HUES6 (cell line): ENCODE data around the gene LSG1.
A peak's percentile ranks its signal among the peaks of the same experiment; 100 is the strongest.

Experiments used
- H3K27ac ChIP-seq: 2 replicates; pipeline ENCODE4 v1.7.0; 2013; ENCODE audit warnings: low read depth, mild to moderate bottlenecking, low read length, inconsistent platforms
- H3K27me3 ChIP-seq: 2 replicates; pipeline ENCODE4 v1.6.1; 2013; ENCODE audit warnings: low read length; ENCODE audit not compliant: control insufficient read depth, insufficient read depth
- H3K36me3 ChIP-seq: 2 replicates; pipeline ENCODE4 v1.6.1; 2013; ENCODE audit warnings: low read length; ENCODE audit not compliant: control insufficient read depth, insufficient read depth
- H3K4me1 ChIP-seq: 2 replicates; pipeline ENCODE4 v1.6.1; 2013; ENCODE audit warnings: low read length; ENCODE audit not compliant: control insufficient read depth, insufficient read depth
- H3K4me3 ChIP-seq: 2 replicates; pipeline ENCODE4 v1.5.1; 2013; ENCODE audit warnings: low read depth, low read length
- H3K9ac ChIP-seq: one replicate; pipeline ENCODE4 v1.6.1; 2013; ENCODE audit warnings: mild to moderate bottlenecking, low read length
- H3K9me3 ChIP-seq: 2 replicates; pipeline ENCODE4 v1.6.1; 2013; ENCODE audit warnings: low read depth, low read length; ENCODE audit not compliant: control insufficient read depth, insufficient read depth

The LSG1 gene

GRCh38 chr3:194671900-194672808, at the start of gene LSG1:
TSS of gene LSG1 (minus strand) at chr3:194672191. CDS start at chr3:194672162, 29 bp downstream.
- peaks cover 23% of the 10 kb centered on the region for H3K36me3 ChIP-seq

GRCh38 chr3:194720048-194720447, 48.1 kb upstream of the LSG1 start:
- no peak overlapping the region for H3K4me3 ChIP-seq
- H3K36me3 ChIP-seq: no peaks in the 10 kb centered on the region
- no peak overlapping the region for H3K27ac ChIP-seq
- no peaks in the 10 kb centered on the region for H3K27me3 ChIP-seq
- H3K9me3 ChIP-seq: no peaks in the 10 kb centered on the region
- H3K9ac ChIP-seq: no peak overlapping the region
- H3K4me1 ChIP-seq: no peaks in the 10 kb centered on the region; the same call in 1 of the 2 replicates

More at GRCh38 chr3:194671900-194672808, at the start of gene LSG1:
- Histone ChIP-seq H3K27me3 (peaks cover 14% of the 10 kb centered on the region), H3K27ac (peak within 1 kb of the TSS; percentile 97), H3K9me3 (no peaks in the 10 kb centered on the region), H3K9ac (peak within 1 kb of the TSS; percentile 90), H3K4me1 (peaks cover 4% of the 10 kb centered on the region; the same call in 1 of the 2 replicates), H3K4me3 (peak within 1 kb of the TSS; percentile 90)

- no peaks in the 10 kb centered on the region for H3K36me3 ChIP-seq
- H3K27ac ChIP-seq: no peak overlapping the region
- H3K4me3 ChIP-seq: no peak overlapping the region
- H3K9me3 ChIP-seq: no peaks in the 10 kb centered on the region
- no peak overlapping the region for H3K9ac ChIP-seq
- H3K4me1 ChIP-seq: no peaks in the 10 kb centered on the region; the same call in 1 of the 2 replicates
- no peaks in the 10 kb centered on the region for H3K27me3 ChIP-seq
Observed at GRCh38 chr3:194718079-194718478, 46.1 kb upstream of the LSG1 start.

GRCh38 chr3:194715022-194715800, 43.2 kb upstream of the LSG1 start:
- Histone ChIP-seq H3K4me1 (no peaks in the 10 kb centered on the region; the same call in 1 of the 2 replicates), H3K36me3 (no peaks in the 10 kb centered on the region), H3K4me3 (no peak overlapping the region), H3K27me3 (no peaks in the 10 kb centered on the region), H3K9me3 (no peaks in the 10 kb centered on the region), H3K27ac (no peak overlapping the region), H3K9ac (no peak overlapping the region)

GRCh38 chr3:194714564-194714963, 42.6 kb upstream of the LSG1 start:
- Histone ChIP-seq H3K9ac (no peak overlapping the region), H3K4me1 (no peaks in the 10 kb centered on the region; the same call in 1 of the 2 replicates), H3K27me3 (no peaks in the 10 kb centered on the region), H3K36me3 (no peaks in the 10 kb centered on the region), H3K9me3 (no peaks in the 10 kb centered on the region), H3K4me3 (no peak overlapping the region), H3K27ac (no peak overlapping the region)

GRCh38 chr3:194714137-194714455, 42.1 kb upstream of the LSG1 start:
- Histone ChIP-seq H3K4me3 (no peak overlapping the region), H3K27me3 (no peaks in the 10 kb centered on the region), H3K9me3 (no peaks in the 10 kb centered on the region), H3K9ac (no peak overlapping the region), H3K4me1 (no peaks in the 10 kb centered on the region; the same call in 1 of the 2 replicates), H3K27ac (no peak overlapping the region), H3K36me3 (no peaks in the 10 kb centered on the region)

- Histone ChIP-seq H3K9ac (no peak overlapping the region), H3K4me1 (no peaks in the 10 kb centered on the region; the same call in 1 of the 2 replicates), H3K27ac (no peak overlapping the region)
Observed at GRCh38 chr3:194713299-194714136, 41.5 kb upstream of the LSG1 start.

GRCh38 chr3:194711913-194712312, 39.9 kb upstream of the LSG1 start:
- H3K9ac ChIP-seq: no peak overlapping the region
- peaks cover 4% of the 10 kb centered on the region for H3K4me1 ChIP-seq
- H3K9me3 ChIP-seq: 0 out of 2 replicates have a peak, but pooled peaks cover 3% of the 10 kb centered on the region
- no peak overlapping the region for H3K4me3 ChIP-seq
- no peak overlapping the region for H3K27ac ChIP-seq
- H3K36me3 ChIP-seq: no peaks in the 10 kb centered on the region
- no peaks in the 10 kb centered on the region for H3K27me3 ChIP-seq

More at GRCh38 chr3:194713299-194714136, 41.5 kb upstream of the LSG1 start:
- Histone ChIP-seq H3K36me3 (no peaks in the 10 kb centered on the region), H3K9me3 (no peaks in the 10 kb centered on the region), H3K27me3 (no peaks in the 10 kb centered on the region), H3K4me3 (no peak overlapping the region)

- Histone ChIP-seq H3K4me1 (peaks cover 10% of the 10 kb centered on the region), H3K36me3 (no peaks in the 10 kb centered on the region), H3K27me3 (no peaks in the 10 kb centered on the region), H3K27ac (no peak overlapping the region), H3K4me3 (no peak overlapping the region), H3K9me3 (0 out of 2 replicates have a peak, but pooled peaks cover 3% of the 10 kb centered on the region), H3K9ac (no peak overlapping the region)
Observed at GRCh38 chr3:194711286-194711685, 39.3 kb upstream of the LSG1 start.

- Histone ChIP-seq H3K36me3 (no peaks in the 10 kb centered on the region), H3K9me3 (0 out of 2 replicates have a peak, but pooled peaks cover 3% of the 10 kb centered on the region), H3K4me3 (no peak overlapping the region), H3K27ac (no peak overlapping the region), H3K9ac (no peak overlapping the region), H3K27me3 (no peaks in the 10 kb centered on the region), H3K4me1 (peaks cover 16% of the 10 kb centered on the region)
Observed at GRCh38 chr3:194707147-194707540, 35.2 kb upstream of the LSG1 start.
